Thyroid gland (tissue), 4 donors: ENCODE measurements around the gene HPCAL1.

ENCODE experiments used
- CTCF ChIP-seq, 6 experiments: fragments of 200-600 bp in 3 of 6; fragments of 450-650 bp in 3 of 6; sonication (generic) in 3 of 6; IDR thresholded peaks; one replicate each; pipeline ENCODE4 v1.5.1; 2016 to 2019; ENCODE audit warnings: antibody characterized with exemption in 6 of 6, mild to moderate bottlenecking in 2 of 6, inconsistent platforms in 1 of 6, moderate library complexity in 1 of 6
- POLR2A ChIP-seq, 2 donors: fragments of 450-650 bp; IDR thresholded peaks; one replicate each; pipeline ENCODE4 v1.6.1; 2017; ENCODE audit warnings: antibody characterized with exemption in 2 of 2, mild to moderate bottlenecking in 2 of 2, moderate library complexity in 1 of 2

- TF ChIP-seq CTCF (IDR thresholded peaks at IDR 0.05): no peak
- no peak for TF ChIP-seq POLR2A (IDR thresholded peaks at IDR 0.05)
Observed at GRCh38 chr2:10370390-10370789, 67.7 kb downstream of the HPCAL1 start.
